HFFc6 (cell line): Measurements from ENCODE around the gene CCDC12. TPM values are rescaled to one million over a fixed set of nuclear protein-coding genes. Genes with fewer than 3 reads are reported as not detected.

Experiments used
- DNase-seq: peaks from one replicate; pipeline ENCODE4 v3.0.0-alpha.2; 2018
- H3K27ac Mint-ChIP-seq: 2 replicates; pipeline ENCODE4 v1.8.0; 2020; ENCODE audit warnings: mild to moderate bottlenecking, mixed read lengths
- H3K27me3 Mint-ChIP-seq: 2 replicates; pipeline ENCODE4 v1.8.0; 2021; ENCODE audit warnings: mild to moderate bottlenecking, moderate library complexity, mixed read lengths; ENCODE audit not compliant: insufficient read depth
- H3K36me3 Mint-ChIP-seq: 2 replicates; pipeline ENCODE4 v1.8.0; 2021; ENCODE audit warnings: low read depth, mixed read lengths
- H3K4me1 Mint-ChIP-seq: 2 replicates; pipeline ENCODE4 v1.8.0; 2020; ENCODE audit warnings: low read depth, mixed read lengths
- H3K4me3 Mint-ChIP-seq: 2 replicates; pipeline ENCODE4 v1.8.0; 2020; ENCODE audit warnings: mild to moderate bottlenecking, moderate library complexity, mixed read lengths
- H3K9me3 Mint-ChIP-seq: 2 replicates; pipeline ENCODE4 v1.8.0; 2020; ENCODE audit warnings: mild to moderate bottlenecking, mixed read lengths
- CTCF ChIP-seq: fragments of 200-600 bp; sonication (generic); IDR thresholded peaks from 2 replicates; pipeline ENCODE4 v1.5.0; 2021; ENCODE audit warnings: antibody characterized with exemption, mild to moderate bottlenecking
- total RNA-seq, 6 experiments: library from RNA; stranded (reverse); fragmentation: NEBNext Ultra II Directional; extraction: Animal tissue kit (Norgen Biotek cat#: 25700); gene quantifications; 2 replicates in 1 of 6; 3 replicates in 5 of 6; pipeline ENCODE4 v1.2.3, GENCODE V29; 2021

Gene CCDC12
- total RNA-seq, 6 experiments from 2014 or later: 21.3 to 27.9 (median 27.2) TPM

GRCh38 chr3:46897829-46898320 is 78.7 kb downstream of the CCDC12 start:
- DNase-seq: no peak
- no peaks in the 10 kb centered on the region for H3K36me3 Mint-ChIP-seq
- H3K27me3 Mint-ChIP-seq: peaks cover 10% of the 10 kb centered on the region
- no peaks in the 10 kb centered on the region for H3K9me3 Mint-ChIP-seq
- no peak overlapping the region for H3K4me3 Mint-ChIP-seq
- 0 out of 2 replicates have a peak, but pooled peaks have one; percentile 29 for TF ChIP-seq CTCF
- H3K27ac Mint-ChIP-seq: no peak overlapping the region
- no peaks in the 10 kb centered on the region for H3K4me1 Mint-ChIP-seq

- TF ChIP-seq CTCF: no peak
- Mint-ChIP-seq H3K36me3 (no peaks in the 10 kb centered on the region), H3K27ac (no peak overlapping the region), H3K4me1 (no peaks in the 10 kb centered on the region), H3K4me3 (no peak overlapping the region), H3K9me3 (no peaks in the 10 kb centered on the region), H3K27me3 (peaks cover 13% of the 10 kb centered on the region)
- no peak for DNase-seq
Measured at GRCh38 chr3:46897031-46897430, 79.5 kb downstream of the CCDC12 start.

- H3K27me3 Mint-ChIP-seq: peaks cover 13% of the 10 kb centered on the region
- TF ChIP-seq CTCF: no peak
- DNase-seq: no peak
Measured at GRCh38 chr3:46896386-46896785, 80.2 kb downstream of the CCDC12 start.

GRCh38 chr3:46895761-46896160 is 80.8 kb downstream of the CCDC12 start:
- DNase-seq: no peak
- H3K4me1 Mint-ChIP-seq: no peaks in the 10 kb centered on the region
- no peak for TF ChIP-seq CTCF
- no peak overlapping the region for H3K4me3 Mint-ChIP-seq
- no peaks in the 10 kb centered on the region for H3K9me3 Mint-ChIP-seq
- H3K36me3 Mint-ChIP-seq: no peaks in the 10 kb centered on the region
- H3K27ac Mint-ChIP-seq: no peak overlapping the region
- H3K27me3 Mint-ChIP-seq: peaks cover 16% of the 10 kb centered on the region

More at GRCh38 chr3:46896386-46896785, 80.2 kb downstream of the CCDC12 start:
- Mint-ChIP-seq H3K27ac (no peak overlapping the region), H3K4me1 (no peaks in the 10 kb centered on the region), H3K36me3 (no peaks in the 10 kb centered on the region), H3K4me3 (no peak overlapping the region), H3K9me3 (no peaks in the 10 kb centered on the region)

GRCh38 chr3:46895204-46895660 is 81.3 kb downstream of the CCDC12 start:
- no peaks in the 10 kb centered on the region for H3K4me1 Mint-ChIP-seq
- no peak overlapping the region for H3K27ac Mint-ChIP-seq
- H3K4me3 Mint-ChIP-seq: no peak overlapping the region
- peaks cover 16% of the 10 kb centered on the region for H3K27me3 Mint-ChIP-seq
- no peaks in the 10 kb centered on the region for H3K9me3 Mint-ChIP-seq
- TF ChIP-seq CTCF: peak; percentile 95
- DNase-seq: peak; percentile 24
- no peaks in the 10 kb centered on the region for H3K36me3 Mint-ChIP-seq
